ENCODE results near the gene TMA7.

Gene TMA7

GRCh38 chr3:48423883-48424695 is 16.0 kb upstream of the TMA7 start:
- ATAC-seq: no peak

DNA sequence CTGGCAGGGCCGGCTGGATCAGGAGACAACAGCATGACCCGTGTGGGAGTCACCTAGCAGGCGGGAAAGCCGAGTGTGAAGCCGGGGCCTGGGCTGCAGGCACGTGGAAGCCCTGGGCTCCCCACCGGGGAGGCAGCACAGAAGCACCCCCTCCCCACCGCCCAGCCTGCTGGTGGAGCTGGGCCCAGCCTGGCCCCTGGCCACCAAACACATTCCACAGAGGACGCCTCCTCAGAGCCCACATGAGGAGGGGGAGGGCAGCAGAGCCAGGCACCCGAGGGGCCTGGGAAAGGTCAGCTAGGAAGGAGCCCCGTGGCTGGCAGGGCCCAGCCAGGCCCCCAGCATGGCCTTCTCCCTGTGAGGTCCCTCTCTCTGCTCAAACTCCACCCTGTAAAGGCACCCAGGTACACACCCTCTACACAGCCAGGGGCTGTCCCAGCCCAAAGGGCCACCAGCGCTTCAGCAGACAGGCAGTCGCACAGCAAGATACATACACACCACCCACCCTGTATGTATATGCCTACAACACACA is 14.7 kb upstream of the TMA7 start:
- ATAC-seq: no peak

DNA sequence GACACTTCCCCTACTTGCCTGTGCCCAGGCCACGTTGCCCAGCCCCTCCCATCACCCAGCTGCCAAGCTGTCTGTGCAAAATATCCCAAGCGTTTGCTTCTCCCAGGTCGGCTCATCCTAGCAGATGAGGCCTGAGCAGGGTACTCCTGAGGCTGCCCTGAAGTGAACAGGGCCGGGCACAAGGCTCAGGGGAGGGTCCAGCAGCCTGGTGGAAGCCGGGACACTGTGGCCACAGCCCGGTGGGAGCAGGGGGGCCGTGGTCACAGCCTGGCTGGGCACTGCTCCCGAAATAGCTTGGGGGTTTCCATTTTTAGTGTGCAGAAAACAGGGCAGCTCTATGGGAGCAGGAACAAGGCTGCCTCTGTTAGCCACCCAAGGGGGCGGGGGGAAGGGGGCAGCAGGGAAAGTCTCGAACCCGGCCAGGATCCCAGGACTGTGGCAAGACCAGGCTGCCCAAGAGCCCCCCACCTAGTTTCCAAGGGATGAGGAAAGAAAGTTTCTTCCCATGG is 13.6 kb upstream of the TMA7 start:
- ATAC-seq: no peak

DNA sequence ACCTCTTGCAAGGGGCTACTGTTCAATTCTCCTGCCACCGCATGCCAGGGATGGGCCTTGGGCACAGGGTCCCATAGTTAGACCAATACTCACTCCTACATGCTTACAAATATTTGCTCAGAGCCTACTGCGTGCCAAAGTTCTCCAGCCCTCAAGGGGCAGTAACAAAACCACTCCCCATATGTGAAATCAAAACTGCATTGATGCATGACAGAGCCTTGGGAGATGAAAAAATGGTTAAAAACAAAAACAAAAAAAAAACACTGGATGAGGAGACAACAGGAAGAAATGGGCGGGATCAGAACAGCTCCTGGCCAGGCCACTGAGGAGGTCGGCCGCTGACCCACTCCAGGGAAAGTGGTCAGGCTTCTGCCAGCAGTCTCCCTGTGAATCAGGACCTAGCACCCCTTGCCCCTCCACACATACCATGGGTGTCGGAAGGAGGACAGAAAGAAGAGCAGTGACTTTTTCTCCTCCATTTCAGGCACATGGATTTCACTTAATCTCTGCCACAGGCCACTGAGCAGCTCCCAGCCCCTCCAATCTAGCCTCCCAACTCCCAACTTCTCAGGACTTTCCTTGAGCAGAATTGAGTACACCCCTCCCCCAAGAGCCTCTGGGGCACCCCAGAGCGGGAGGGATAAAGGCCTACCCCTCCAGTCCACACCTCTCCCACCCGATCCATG is 13.0 kb upstream of the TMA7 start:
- ATAC-seq: no peak

DNA sequence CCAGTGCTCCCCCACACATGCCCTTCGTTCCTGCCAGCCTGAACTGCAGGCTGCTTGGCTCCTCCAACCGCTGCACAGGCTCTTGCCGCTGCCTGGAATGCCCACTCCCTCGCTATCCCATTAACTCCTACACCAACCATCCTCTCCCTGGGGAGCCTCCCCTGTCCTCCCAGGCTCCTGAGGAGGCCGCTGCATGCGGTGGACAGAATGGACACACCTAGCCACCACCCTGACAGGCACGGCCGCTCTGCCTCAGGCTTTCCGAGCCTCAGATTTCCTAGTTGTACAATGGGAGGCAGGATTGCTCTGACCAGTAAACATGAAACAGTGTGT is 12.5 kb upstream of the TMA7 start:
- ATAC-seq: no peak

GRCh38 chr3:48428088-48428571 is 11.9 kb upstream of the TMA7 start:
- no peak for ATAC-seq

DNA sequence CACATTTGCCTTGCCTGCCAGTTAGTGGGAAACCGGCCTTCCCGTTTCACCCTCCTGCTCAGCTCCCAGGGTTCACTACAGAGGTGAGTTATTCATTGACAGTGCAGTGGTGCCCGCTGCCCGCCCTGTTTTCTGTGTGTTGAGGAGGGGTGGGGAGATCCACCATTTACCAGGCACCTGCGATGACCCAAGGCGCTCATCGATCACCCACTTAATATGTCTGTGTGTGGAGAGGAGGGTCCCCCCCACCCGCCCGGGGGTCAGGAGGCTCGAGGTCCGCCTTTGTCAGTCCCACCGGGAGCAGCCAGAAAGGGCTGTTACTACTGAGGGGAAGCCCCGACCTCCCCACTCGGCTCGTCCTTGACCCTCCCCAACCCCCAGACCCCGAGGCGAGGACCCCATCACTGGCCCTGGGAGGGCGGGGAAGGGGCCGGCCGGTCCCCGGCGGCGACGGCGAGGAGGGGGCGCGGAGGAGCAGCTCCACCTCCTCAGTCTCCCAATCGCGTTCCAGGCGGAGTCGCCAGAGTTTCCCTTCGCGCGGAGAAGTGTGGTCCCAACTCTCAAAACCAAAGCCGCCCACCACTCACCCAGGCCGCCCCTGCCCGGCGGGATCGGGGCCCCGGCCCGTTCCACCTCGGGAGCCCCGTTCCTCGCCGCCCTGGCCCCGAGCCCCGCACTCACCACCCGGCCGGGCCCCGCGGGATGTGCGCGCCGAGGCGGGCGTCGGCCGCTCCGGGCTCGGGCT is 11.3 kb upstream of the TMA7 start:
- peak; percentile 57 to 61 for ATAC-seq

GRCh38 chr3:48429317-48429959 is 10.6 kb upstream of the TMA7 start:
- ATAC-seq: peak; percentile 62 to 70

DNA sequence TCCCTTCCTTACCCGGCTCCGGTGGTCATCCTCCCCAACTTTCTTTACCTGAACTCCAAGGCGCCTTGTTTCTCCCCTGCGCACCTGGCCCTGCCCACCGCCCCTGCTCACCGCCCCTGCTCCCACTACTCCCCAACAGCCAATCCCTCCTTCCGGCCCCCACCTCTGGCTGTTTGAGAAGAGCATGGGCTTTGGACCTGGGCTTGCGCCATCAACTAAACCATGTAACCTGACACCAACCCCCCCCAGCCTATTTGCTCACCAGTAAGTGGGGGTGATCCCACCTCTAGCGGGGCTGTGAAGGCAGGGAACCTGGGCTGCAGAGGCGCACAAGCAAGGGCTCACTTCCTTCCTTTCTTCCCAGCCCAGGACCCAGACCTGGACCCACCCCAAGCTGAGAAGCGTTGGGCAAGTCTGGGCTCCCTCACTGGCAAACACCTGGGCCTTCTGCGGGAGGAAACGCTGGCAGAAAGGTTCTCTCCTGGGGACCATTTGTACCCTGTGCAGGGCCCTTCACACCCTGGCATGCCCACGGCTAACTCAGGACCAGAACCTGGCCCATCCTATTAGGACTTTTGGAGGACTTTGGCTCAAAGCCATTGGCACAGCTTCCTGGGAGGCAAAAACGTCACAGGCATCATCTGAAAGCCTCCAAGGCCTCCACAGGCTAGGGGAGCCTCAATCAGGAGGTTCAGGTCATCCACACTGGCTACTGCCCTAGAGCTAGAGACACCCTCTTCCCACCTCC is 9.9 kb upstream of the TMA7 start, which contains the start of gene PLXNB1:
PLXNB1 (minus strand) TSS at position 127 of the 748 bp plus-strand sequence. CDS start 5,475 bp downstream, outside the sequence.
- ATAC-seq: peak in 1 of 2 donors; percentile 8

- no peak for ATAC-seq
Observed at GRCh38 chr3:48430708-48431101, 9.4 kb upstream of the TMA7 start.

DNA sequence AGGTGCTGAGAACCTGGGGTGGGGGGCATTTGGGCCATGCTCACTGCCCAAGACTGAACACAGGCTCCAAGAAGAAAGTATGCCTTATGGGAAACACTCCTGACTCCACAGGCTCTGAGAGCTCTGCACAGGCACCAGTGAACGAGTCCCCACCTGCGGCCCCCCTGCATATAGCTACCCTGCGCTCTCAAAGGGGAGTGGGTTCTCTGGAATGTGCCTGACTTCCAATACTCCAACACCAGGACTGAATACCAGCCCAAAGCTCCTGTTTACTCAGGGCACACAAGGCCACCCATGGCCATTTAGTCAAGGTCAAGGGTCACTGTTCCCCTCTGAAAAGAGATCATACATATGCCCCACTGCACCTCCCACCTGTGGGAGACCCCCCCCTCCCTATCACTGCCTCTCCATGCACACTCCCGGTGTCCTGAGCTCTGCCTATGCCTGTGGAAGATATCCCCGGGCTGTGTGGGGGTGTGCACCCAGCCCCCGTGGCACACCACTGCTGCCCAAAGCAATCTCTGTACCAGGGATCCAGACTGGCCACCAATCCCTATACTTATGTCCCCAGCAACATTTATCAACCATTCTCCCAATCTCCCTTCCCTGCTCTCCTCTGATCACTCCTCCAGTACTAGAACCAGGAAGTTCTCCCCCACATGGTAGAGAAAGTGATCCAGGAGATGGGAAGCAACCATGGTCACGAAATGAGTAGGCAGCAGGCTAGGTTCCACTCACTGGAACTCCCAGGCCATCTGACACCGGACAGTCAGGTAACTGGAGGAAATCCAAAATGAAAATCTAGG is 8.6 kb upstream of the TMA7 start:
- ATAC-seq: no peak

GRCh38 chr3:48432411-48433371 is 7.4 kb upstream of the TMA7 start:
- no peak for ATAC-seq

- ATAC-seq: no peak
Observed at GRCh38 chr3:48433472-48434118, 6.5 kb upstream of the TMA7 start.

DNA sequence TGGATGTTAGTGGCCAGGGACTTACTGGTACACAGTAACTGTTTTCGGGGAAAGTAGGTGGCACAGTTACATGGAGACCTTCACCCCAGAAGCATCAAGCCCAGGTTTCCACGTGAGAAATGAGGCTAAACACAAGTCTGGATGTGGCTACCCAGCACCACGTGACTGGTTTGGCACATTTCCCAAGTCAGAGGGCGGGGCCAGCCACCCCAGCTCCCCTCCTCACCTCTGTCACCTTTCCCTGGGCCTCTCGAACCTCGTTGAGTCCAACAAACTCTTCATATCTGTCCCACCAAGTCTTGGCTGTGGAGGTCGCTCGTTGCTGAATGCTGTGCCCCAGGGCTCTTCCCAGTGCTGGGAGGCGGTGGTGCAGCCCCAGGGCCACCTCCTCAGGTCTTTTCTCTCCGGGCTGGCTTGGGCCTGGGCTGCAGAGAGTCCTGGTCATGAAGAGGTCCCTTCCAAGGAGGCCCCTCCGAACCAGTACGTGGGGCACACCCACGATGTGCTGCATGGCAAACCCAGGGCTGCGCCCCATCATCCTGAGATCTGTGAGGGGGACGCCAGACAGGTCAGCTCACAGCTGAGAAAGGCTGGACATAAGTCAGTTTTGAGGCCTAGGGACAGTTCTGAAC is 5.3 kb upstream of the TMA7 start:
- no peak for ATAC-seq

DNA sequence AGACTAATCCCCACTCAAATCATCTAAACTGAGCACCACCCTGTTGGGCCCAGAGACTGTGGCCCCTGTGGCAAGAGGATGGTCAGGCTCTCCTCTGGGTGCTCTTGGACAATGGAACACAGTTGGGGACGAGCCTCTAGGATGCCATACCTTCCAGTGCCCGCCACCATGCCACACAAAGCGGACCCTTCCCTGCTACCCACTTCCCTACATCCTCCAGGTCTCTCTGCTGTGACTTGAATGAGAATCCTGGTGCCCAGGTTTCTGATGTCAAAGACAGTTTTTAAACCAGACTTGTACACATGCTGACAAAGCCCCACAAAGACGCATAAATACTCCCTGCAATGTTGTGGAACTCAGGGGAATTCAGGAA is 4.8 kb upstream of the TMA7 start:
- no peak for ATAC-seq

DNA sequence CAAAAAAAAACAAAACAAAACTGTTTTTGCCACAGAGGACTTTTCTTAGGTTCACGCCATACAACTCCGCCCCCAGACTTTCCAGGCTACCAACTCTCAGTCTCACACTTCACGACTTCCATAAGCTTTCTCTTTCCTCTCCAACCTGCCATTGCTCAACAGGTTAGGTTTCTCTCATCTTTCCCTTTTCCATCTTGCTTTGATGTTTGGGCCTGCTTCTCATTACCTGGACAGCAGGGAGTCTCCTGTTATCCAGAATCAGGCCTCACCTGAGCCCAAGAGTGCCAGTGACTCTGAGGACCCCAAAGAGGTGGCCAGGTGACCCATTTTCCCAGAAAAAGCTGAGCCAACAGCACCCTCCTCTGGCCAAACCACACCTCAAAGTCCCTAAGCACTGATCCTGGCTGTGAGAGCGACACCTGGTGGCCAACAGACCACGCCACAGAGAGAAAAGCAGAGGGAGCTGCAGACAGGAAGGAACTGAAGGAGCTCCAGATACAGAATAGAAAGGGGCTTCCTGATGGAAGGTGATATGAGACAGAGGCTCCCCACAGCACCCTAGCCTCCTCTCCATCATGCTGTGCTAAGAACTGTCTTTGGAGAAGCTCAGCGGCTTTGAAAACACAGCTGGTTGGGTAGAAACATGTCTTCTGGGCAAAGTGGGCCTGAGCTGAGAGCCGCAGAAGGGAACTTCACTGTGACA is 4.1 kb upstream of the TMA7 start:
- peak in 1 of 2 donors; percentile 27 for ATAC-seq

- no peak for ATAC-seq
Observed at GRCh38 chr3:48436477-48436787, 3.6 kb upstream of the TMA7 start.

DNA sequence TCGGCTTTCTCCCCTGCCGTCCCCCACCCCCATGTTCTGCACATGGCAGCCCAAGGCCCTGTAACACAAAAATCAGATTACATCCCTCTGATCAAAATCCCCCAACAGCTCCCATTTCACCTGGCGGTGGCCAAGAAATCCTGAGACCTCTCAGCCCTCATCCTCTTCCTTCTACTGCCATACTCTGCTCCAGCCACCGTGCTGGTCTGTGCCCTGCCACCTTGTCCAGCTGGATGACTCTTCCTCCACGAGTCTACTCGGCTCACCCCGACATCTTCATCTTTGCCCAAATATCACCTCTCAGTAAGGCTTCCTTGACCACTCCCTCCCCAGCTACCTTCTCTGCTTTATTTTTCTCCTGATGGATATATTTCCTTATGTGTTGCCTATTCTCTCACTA is 3.2 kb upstream of the TMA7 start:
- no peak for ATAC-seq

Measured in activated CD4-positive, CD25-positive, alpha-beta regulatory T cell treated with anti-CD3 and anti-CD28 coated beads, Interleukin-2, amount 50 U/mL, for 24 hours (primary cell).